COLO829 (cell line): ENCODE data around the gene TGFBRAP1.
A peak's percentile ranks its signal among the peaks of the same experiment; 100 is the strongest.
"Not testable (repeated sequence)": the region's sequence is repeated elsewhere in the genome, so short reads cannot be mapped to it uniquely, and the experiment has no call there.

Experiments
- DNase-seq: peaks from one replicate; pipeline ENCODE4 v3.0.0; 2012; ENCODE audit warnings: low spot score

TGFBRAP1 gene

GRCh38 chr2:105271393-105272045 lies 58.0 kb downstream of the TGFBRAP1 start:
- no peak for DNase-seq

GRCh38 chr2:105269426-105269825 lies 60.1 kb downstream of the TGFBRAP1 start:
- DNase-seq, result no peak

- no peak for DNase-seq
Observed at GRCh38 chr2:105262651-105263091, 66.9 kb downstream of the TGFBRAP1 start.

- DNase-seq, result no peak
Observed at GRCh38 chr2:105261061-105261460, 68.5 kb downstream of the TGFBRAP1 start.

DNA sequence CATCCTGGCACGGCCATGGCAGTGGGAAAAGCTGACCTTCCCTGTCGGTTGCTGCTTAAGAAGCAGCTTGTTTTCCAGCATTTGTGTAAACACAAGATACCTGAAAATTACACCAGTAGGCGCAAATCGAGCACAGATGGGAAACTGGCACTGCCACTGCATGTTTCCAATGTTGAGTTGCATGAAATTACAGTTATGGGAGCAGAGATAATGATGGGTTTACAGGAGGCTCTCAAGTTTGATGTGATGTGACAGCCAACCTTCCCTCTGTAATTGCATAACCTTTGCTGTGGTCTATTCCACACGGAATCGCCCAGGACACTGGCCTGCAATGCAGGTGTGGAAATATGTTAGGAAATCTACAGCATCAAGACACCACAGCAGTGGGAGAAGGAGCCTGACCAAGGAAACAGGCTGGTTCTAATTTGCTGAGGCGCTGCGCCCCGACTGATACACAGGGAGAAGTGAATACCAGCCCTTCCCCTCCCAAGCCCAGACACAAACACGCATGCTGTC lies 70.6 kb downstream of the TGFBRAP1 start:
- DNase-seq, result no peak

GRCh38 chr2:105257981-105258380 lies 71.6 kb downstream of the TGFBRAP1 start:
- no peak for DNase-seq

- DNase-seq, result no peak
Observed at GRCh38 chr2:105256431-105257047, 73.0 kb downstream of the TGFBRAP1 start.

DNA sequence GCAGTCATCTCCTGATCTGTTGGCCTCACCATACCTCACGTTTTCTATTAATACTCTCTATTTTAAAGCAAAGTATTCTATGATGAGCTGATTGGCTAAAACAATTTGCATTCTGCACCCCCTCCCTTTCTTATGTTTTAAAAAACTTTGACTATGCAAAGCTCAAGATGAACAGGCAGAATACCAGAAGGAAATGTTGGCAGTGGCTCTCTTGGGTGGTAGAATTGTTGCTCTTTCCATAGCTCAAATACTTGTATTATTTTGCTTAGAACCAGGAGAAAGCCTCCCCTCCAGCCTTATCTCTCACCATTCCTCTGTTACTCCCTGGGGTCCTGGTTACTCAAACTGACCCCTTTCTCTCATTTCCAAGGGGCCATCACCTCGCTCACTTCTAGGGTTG lies 73.6 kb downstream of the TGFBRAP1 start:
- DNase-seq, result no peak

- DNase-seq, result no peak
Observed at GRCh38 chr2:105254531-105255210, 74.9 kb downstream of the TGFBRAP1 start.

DNA sequence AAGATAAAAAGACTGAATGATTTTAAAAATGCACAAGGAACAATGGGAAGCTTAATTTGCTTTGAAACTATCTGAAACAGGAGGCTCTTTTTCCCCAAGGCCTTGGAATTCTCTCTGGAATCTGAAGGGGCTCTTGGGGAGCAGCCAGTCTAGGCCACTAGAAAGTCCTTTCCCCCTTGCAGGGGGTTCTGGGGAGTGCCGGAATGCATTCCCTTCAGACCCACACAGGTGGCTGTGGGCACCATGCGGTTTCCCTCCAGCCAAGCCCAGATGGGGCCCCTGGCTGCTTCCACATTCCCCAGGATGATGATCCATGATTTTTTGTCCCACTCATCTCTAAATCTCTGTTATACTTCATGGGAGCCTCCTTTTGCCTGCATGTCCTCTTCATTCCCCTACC lies 77.3 kb downstream of the TGFBRAP1 start:
- DNase-seq, result no peak

GRCh38 chr2:105251016-105251648 lies 78.4 kb downstream of the TGFBRAP1 start:
- DNase-seq, result not testable (repeated sequence)

- DNase-seq, result no peak
Observed at GRCh38 chr2:105249891-105250290, 79.6 kb downstream of the TGFBRAP1 start.

- DNase-seq, result peak; percentile 40
Observed at GRCh38 chr2:105249181-105249580, 80.4 kb downstream of the TGFBRAP1 start.

DNA sequence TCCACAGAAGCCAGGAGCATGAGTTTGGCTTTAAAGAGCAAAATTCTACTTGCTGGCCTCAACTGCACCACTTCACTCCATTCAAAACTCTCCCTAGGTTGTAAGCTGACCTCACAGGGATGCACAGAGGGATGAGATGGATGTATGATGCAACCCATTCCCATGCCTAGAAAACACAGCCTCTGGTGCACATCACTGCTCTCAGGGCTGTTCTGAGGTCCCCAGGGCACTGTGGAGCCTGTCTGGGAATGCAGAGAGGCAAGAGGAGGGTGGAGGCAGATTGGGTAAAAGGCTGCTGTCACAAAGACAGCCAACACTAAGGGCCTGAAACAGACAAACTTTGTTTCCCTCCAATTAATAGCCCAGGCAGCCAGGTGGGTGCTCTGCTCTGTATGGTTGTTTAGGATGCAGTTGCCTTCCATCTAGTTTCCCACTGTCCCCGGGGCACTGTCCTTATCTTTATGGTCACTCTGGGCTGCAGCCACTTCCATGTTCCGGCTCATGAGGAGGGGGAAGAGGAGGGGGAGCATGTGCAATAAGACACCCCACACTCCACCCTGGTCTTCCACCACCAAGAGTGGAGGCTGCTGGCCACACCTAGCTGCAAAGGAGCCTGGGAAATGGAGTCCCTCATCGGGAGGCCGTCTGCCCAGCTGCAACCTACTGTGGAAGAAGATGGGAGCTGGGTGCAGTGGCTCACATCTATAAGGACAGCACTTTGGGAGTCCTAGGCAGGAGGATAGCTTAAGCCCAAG lies 81.0 kb downstream of the TGFBRAP1 start:
- DNase-seq, result no peak

- no peak for DNase-seq
Observed at GRCh38 chr2:105244451-105244850, 85.1 kb downstream of the TGFBRAP1 start.

DNA sequence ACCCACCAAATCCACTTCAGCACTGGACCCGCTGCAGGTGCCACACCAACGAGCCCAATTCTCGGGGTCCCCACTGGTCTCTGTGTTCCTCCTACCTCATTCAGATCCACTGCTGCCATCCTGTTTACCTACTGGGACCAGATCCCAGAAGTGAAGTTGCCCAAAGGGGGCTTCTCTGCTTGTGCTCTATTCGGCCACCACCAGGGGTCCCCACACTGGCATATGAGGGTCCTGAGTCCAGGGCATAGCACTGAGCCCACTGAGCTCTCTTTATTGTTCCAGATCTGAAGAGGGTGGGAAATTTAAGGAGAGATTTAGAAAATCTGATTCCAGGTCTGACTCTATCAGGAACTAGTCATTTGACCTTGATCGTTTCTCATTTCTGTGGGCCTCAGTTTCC lies 85.6 kb downstream of the TGFBRAP1 start:
- DNase-seq, result no peak

DNA sequence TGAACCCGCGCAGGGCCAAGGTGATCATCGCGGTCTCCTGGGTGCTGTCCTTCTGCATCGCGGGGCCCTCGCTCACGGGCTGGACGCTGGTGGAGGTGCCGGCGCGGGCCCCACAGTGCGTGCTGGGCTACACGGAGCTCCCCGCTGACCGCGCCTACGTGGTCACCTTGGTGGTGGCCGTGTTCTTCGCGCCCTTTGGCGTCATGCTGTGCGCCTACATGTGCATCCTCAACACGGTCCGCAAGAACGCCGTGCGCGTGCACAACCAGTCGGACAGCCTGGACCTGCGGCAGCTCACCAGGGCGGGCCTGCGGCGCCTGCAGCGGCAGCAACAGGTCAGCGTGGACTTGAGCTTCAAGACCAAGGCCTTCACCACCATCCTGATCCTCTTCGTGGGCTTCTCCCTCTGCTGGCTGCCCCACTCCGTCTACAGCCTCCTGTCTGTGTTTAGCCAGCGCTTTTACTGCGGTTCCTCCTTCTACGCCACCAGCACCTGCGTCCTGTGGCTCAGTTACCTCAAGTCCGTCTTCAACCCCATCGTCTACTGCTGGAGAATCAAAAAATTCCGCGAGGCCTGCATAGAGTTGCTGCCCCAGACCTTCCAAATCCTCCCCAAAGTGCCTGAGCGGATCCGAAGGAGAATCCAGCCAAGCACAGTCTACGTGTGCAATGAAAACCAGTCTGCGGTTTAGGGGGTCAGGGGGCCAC lies 87.1 kb downstream of the TGFBRAP1 start:
- no peak for DNase-seq

GRCh38 chr2:105241443-105241842 lies 88.1 kb downstream of the TGFBRAP1 start, which contains the start of gene GPR45:
Gene GPR45 (plus strand): TSS chr2:105241743. CDS start chr2:105241859, 116 bp downstream.
- DNase-seq, result no peak

DNA sequence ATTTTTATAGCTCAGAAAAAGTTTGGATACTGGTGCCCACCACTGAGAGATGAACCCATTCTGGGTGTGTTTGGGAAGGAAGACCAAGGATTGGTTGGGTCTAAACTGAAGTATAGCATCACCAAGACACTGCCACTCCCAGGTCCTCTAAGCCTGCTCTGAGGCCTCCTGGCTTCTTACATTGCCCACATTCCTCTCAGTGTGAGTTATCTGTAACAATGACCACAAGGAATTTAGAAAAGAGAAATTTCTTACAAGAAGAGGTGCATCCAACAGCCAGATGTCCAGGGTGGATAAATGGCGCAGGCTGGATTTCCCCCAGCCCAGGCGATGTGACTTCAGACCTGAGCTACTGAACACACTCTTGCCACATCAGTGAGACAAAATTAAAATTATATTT lies 89.6 kb downstream of the TGFBRAP1 start:
- no peak for DNase-seq

DNA sequence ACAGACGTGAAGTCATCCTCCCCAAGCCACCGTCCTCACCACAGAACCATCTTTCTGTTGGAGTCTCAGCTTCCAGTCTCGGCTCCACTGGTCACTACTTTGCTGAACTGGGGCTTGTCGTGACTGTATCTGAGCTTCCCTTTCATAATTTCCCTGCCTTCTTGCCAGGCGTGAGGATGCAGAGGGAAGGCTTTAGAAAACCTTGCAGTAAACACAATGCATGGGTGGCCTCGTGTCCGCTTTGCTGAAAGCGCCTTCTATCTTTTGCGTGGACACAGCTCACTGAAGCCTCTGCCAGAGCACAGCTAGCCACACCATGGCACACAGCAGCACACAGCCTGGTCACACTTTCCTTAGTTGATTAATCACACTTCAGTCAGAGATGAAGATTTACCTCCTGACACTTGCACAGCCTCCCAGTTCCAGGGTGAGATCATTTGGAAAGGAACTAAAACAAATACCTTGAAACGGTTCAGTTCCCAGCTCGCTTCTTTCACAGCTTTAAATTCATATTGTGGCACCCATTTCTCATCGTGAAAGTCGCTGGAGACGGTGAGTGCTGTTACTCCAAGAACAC lies 90.8 kb downstream of the TGFBRAP1 start:
- DNase-seq, result no peak
